ENCODE data around the gene ASIC2.

Gene ASIC2

GRCh38 chr17:33080091-33080490 is 213.0 kb downstream of the ASIC2 start:
- DNase-seq, result no peak
- TF ChIP-seq GATA1 (IDR thresholded peaks at IDR 0.05; ENCODE audit: low read depth, low read length) (no peak), POLR2A (IDR thresholded peaks at IDR 0.05; ENCODE audit: low read length) (no peak)

- no peak for DNase-seq
- TF ChIP-seq POLR2A (IDR thresholded peaks at IDR 0.05; ENCODE audit: low read length), result no peak
- TF ChIP-seq GATA1 (IDR thresholded peaks at IDR 0.05; ENCODE audit: low read depth, low read length), result no peak
Observed at GRCh38 chr17:33079201-33079600, 213.9 kb downstream of the ASIC2 start.

GRCh38 chr17:33076979-33077378 is 216.1 kb downstream of the ASIC2 start:
- DNase-seq, result no peak
- TF ChIP-seq POLR2A (IDR thresholded peaks at IDR 0.05; ENCODE audit: low read length) (no peak), GATA1 (IDR thresholded peaks at IDR 0.05; ENCODE audit: low read depth, low read length) (no peak)

- DNase-seq, result no peak
- no peak for TF ChIP-seq GATA1 (IDR thresholded peaks at IDR 0.05; ENCODE audit: low read depth, low read length)
- TF ChIP-seq POLR2A (IDR thresholded peaks at IDR 0.05; ENCODE audit: low read length), result no peak
Observed at GRCh38 chr17:33073416-33073815, 219.7 kb downstream of the ASIC2 start.

- no peak for DNase-seq
Observed at GRCh38 chr17:33072421-33073161, 220.5 kb downstream of the ASIC2 start.

GRCh38 chr17:33071656-33072055 is 221.4 kb downstream of the ASIC2 start:
- TF ChIP-seq POLR2A (IDR thresholded peaks at IDR 0.05; ENCODE audit: low read length) (no peak), GATA1 (IDR thresholded peaks at IDR 0.05; ENCODE audit: low read depth, low read length) (no peak)
- DNase-seq, result no peak

More at GRCh38 chr17:33072421-33073161, 220.5 kb downstream of the ASIC2 start:
- TF ChIP-seq POLR2A (IDR thresholded peaks at IDR 0.05; ENCODE audit: low read length) (no peak), GATA1 (IDR thresholded peaks at IDR 0.05; ENCODE audit: low read depth, low read length) (no peak)

- TF ChIP-seq GATA1 (IDR thresholded peaks at IDR 0.05; ENCODE audit: low read depth, low read length) (no peak), POLR2A (IDR thresholded peaks at IDR 0.05; ENCODE audit: low read length) (no peak)
Observed at GRCh38 chr17:33057564-33057963, 235.5 kb downstream of the ASIC2 start.

GRCh38 chr17:33056399-33057146 is 236.5 kb downstream of the ASIC2 start:
- TF ChIP-seq POLR2A (IDR thresholded peaks at IDR 0.05; ENCODE audit: low read length), result no peak
- TF ChIP-seq GATA1 (IDR thresholded peaks at IDR 0.05; ENCODE audit: low read depth, low read length), result no peak
- DNase-seq, result no peak

More at GRCh38 chr17:33057564-33057963, 235.5 kb downstream of the ASIC2 start:
- no peak for DNase-seq

- no peak for TF ChIP-seq GATA1 (IDR thresholded peaks at IDR 0.05; ENCODE audit: low read depth, low read length)
- no peak for TF ChIP-seq POLR2A (IDR thresholded peaks at IDR 0.05; ENCODE audit: low read length)
- no peak for DNase-seq
Observed at GRCh38 chr17:33055746-33056145, 237.3 kb downstream of the ASIC2 start.

GRCh38 chr17:33055171-33055611 is 237.9 kb downstream of the ASIC2 start:
- DNase-seq, result no peak
- TF ChIP-seq POLR2A (IDR thresholded peaks at IDR 0.05; ENCODE audit: low read length), result no peak
- TF ChIP-seq GATA1 (IDR thresholded peaks at IDR 0.05; ENCODE audit: low read depth, low read length), result no peak

- no peak for TF ChIP-seq GATA1 (IDR thresholded peaks at IDR 0.05; ENCODE audit: low read depth, low read length)
- TF ChIP-seq POLR2A (IDR thresholded peaks at IDR 0.05; ENCODE audit: low read length), result no peak
- no peak for DNase-seq
Observed at GRCh38 chr17:33054412-33054811, 238.7 kb downstream of the ASIC2 start.

- no peak for TF ChIP-seq GATA1 (IDR thresholded peaks at IDR 0.05; ENCODE audit: low read depth, low read length)
- TF ChIP-seq POLR2A (IDR thresholded peaks at IDR 0.05; ENCODE audit: low read length), result no peak
- no peak for DNase-seq
Observed at GRCh38 chr17:33053676-33054075, 239.4 kb downstream of the ASIC2 start.

GRCh38 chr17:33052856-33053255 is 240.2 kb downstream of the ASIC2 start:
- no peak for DNase-seq
- TF ChIP-seq POLR2A (IDR thresholded peaks at IDR 0.05; ENCODE audit: low read length), result no peak
- no peak for TF ChIP-seq GATA1 (IDR thresholded peaks at IDR 0.05; ENCODE audit: low read depth, low read length)

GRCh38 chr17:33050611-33051140 is 242.4 kb downstream of the ASIC2 start:
- no peak for TF ChIP-seq GATA1 (IDR thresholded peaks at IDR 0.05; ENCODE audit: low read depth, low read length)
- no peak for TF ChIP-seq POLR2A (IDR thresholded peaks at IDR 0.05; ENCODE audit: low read length)
- no peak for DNase-seq

Data from erythroblast (primary cell).